Neural crest cell (in vitro differentiated cells): ENCODE measurements around the gene C5orf52. TPM values are rescaled to one million over a fixed set of nuclear protein-coding genes. Genes with fewer than 3 reads are reported as not detected.
"Not testable (repeated sequence)": the region's sequence is repeated elsewhere in the genome, so short reads cannot be mapped to it uniquely, and the experiment has no call there.

ENCODE experiments used
- DNase-seq: peaks from one replicate; pipeline ENCODE4 v3.0.0; 2021; ENCODE audit warnings: low read depth, mixed read lengths, low spot score
- H3K27ac Mint-ChIP-seq: one replicate; pipeline ENCODE4 v1.8.0; 2021; ENCODE audit warnings: mild to moderate bottlenecking, mixed read lengths; ENCODE audit not compliant: unreplicated experiment
- H3K27me3 Mint-ChIP-seq: 2 replicates; pipeline ENCODE4 v1.8.0; 2021; ENCODE audit warnings: low read depth, mild to moderate bottlenecking, mixed read lengths
- H3K36me3 Mint-ChIP-seq: 2 replicates; pipeline ENCODE4 v1.8.0; 2021; ENCODE audit warnings: low read depth, mild to moderate bottlenecking, mixed read lengths
- H3K4me1 Mint-ChIP-seq: 2 replicates; pipeline ENCODE4 v1.8.0; 2021; ENCODE audit warnings: mixed read lengths
- H3K4me3 Mint-ChIP-seq: one replicate; pipeline ENCODE4 v1.8.0; 2021; ENCODE audit warnings: mild to moderate bottlenecking, mixed read lengths
- H3K9me3 Mint-ChIP-seq: 2 replicates; pipeline ENCODE4 v1.8.0; 2021; ENCODE audit warnings: mixed read lengths
- CTCF ChIP-seq: fragments of 200-600 bp; sonication (generic); conservative IDR thresholded peaks from 2 replicates; pipeline ENCODE4 v1.5.0; 2021; ENCODE audit warnings: antibody characterized with exemption, mild to moderate bottlenecking
- total RNA-seq: library from RNA; stranded (reverse); gene quantifications from 2 replicates; pipeline ENCODE4 v1.2.1, GENCODE V29; 2021

Gene C5orf52
- total RNA-seq, 1 donor from 2014 or later: not detected

- no peak for DNase-seq
- Mint-ChIP-seq H3K27ac (no peak overlapping the region), H3K4me1 (no peaks in the 10 kb centered on the region), H3K36me3 (no peaks in the 10 kb centered on the region), H3K27me3 (no peaks in the 10 kb centered on the region), H3K4me3 (no peak overlapping the region), H3K9me3 (no peaks in the 10 kb centered on the region)
- TF ChIP-seq CTCF: no peak
These were observed 8.9 kb downstream of the C5orf52 start for GRCh38 chr5:157680239-157680638.

- Mint-ChIP-seq H3K4me1 (no peaks in the 10 kb centered on the region), H3K9me3 (no peaks in the 10 kb centered on the region), H3K27ac (no peak overlapping the region), H3K4me3 (no peak overlapping the region), H3K36me3 (no peaks in the 10 kb centered on the region), H3K27me3 (no peaks in the 10 kb centered on the region)
- no peak for TF ChIP-seq CTCF
- DNase-seq: no peak
These were observed 9.7 kb downstream of the C5orf52 start for GRCh38 chr5:157681048-157681447.

- Mint-ChIP-seq H3K27ac (no peak overlapping the region), H3K36me3 (no peaks in the 10 kb centered on the region), H3K4me1 (no peaks in the 10 kb centered on the region), H3K9me3 (no peaks in the 10 kb centered on the region), H3K27me3 (no peaks in the 10 kb centered on the region), H3K4me3 (no peak overlapping the region)
- no peak for TF ChIP-seq CTCF
- DNase-seq: no peak
These were observed 10.9 kb downstream of the C5orf52 start for GRCh38 chr5:157682257-157682656.

- not testable (repeated sequence) for DNase-seq, H3K27me3 Mint-ChIP-seq, H3K4me1 Mint-ChIP-seq, H3K9me3 Mint-ChIP-seq, H3K27ac Mint-ChIP-seq, H3K4me3 Mint-ChIP-seq, H3K36me3 Mint-ChIP-seq
These were observed 15.2 kb downstream of the C5orf52 start for GRCh38 chr5:157686276-157687197.

GRCh38 chr5:157687198-157687554, 15.8 kb downstream of the C5orf52 start:
- no peak for DNase-seq
- H3K36me3 Mint-ChIP-seq: peaks cover 5% of the 10 kb centered on the region
- no peak overlapping the region for H3K4me3 Mint-ChIP-seq
- H3K27ac Mint-ChIP-seq: no peak overlapping the region
- no peaks in the 10 kb centered on the region for H3K4me1 Mint-ChIP-seq
- no peaks in the 10 kb centered on the region for H3K27me3 Mint-ChIP-seq
- TF ChIP-seq CTCF: no peak
- H3K9me3 Mint-ChIP-seq: peaks cover 6% of the 10 kb centered on the region

GRCh38 chr5:157689942-157690689, 18.8 kb downstream of the C5orf52 start:
- Mint-ChIP-seq H3K9me3 (peaks cover 6% of the 10 kb centered on the region), H3K27ac (no peak overlapping the region), H3K27me3 (no peaks in the 10 kb centered on the region), H3K4me3 (no peak overlapping the region), H3K4me1 (no peaks in the 10 kb centered on the region), H3K36me3 (peaks cover 8% of the 10 kb centered on the region)
- no peak for DNase-seq
- no peak for TF ChIP-seq CTCF
